ENCODE results near the gene SERINC5. TPM values are rescaled to one million over a fixed set of nuclear protein-coding genes. Genes with fewer than 3 reads are reported as not detected.

SERINC5 gene
- total RNA-seq, 3 donors from 2014 or later (not counting 1 experiment from before 2014, with no cell fraction given): 6.8 to 18.9 (median 14.5) TPM

- Histone ChIP-seq H3K36me3 (ENCODE audit: control insufficient read depth, insufficient read depth, low read length) (no peaks in the 10 kb centered on the region), H3K27me3 (ENCODE audit: control insufficient read depth, insufficient read depth, low read length) (no peaks in the 10 kb centered on the region), H3K4me3 (ENCODE audit: low read length) (no peak overlapping the region), H3K27ac (ENCODE audit: low read length) (no peak overlapping the region), H3K9me3 (ENCODE audit: control insufficient read depth, insufficient read depth, low read length) (no peaks in the 10 kb centered on the region), H3K4me1 (ENCODE audit: control insufficient read depth, insufficient read depth, low read length) (no peaks in the 10 kb centered on the region)
- Mint-ChIP-seq H3K36me3 (no peaks in the 10 kb centered on the region), H3K27ac (no peak overlapping the region), H3K4me3 (no peak overlapping the region), H3K9me3 (no peaks in the 10 kb centered on the region), H3K4me1 (peaks cover 11 to 13% of the 10 kb centered on the region in 2 donors), H3K27me3 (ENCODE audit: low read depth in 2 of 2) (no peaks in the 10 kb centered on the region)
- ATAC-seq: no peak
- TF ChIP-seq CTCF (IDR thresholded peaks at IDR 0.05): no peak
- intact Hi-C loops (cut with micrococcal nuclease): no loop called here
- WGBS (ENCODE audit: insufficient coverage): 88% methylated on average over 7 of the region's 7 CpGs
- DNase-seq: no peak
Measured at GRCh38 chr5:80230269-80230992, 25.4 kb downstream of the SERINC5 start.

GRCh38 chr5:80229902-80230255 lies 26.0 kb downstream of the SERINC5 start:
- H3K36me3 ChIP-seq (ENCODE audit: control insufficient read depth, insufficient read depth, low read length): no peaks in the 10 kb centered on the region
- DNase-seq: no peak
- no peak overlapping the region for H3K27ac Mint-ChIP-seq
- H3K9me3 Mint-ChIP-seq: no peaks in the 10 kb centered on the region
- no peaks in the 10 kb centered on the region for H3K27me3 ChIP-seq (ENCODE audit: control insufficient read depth, insufficient read depth, low read length)
- intact Hi-C loops (cut with micrococcal nuclease): no loop called here
- no peaks in the 10 kb centered on the region for H3K36me3 Mint-ChIP-seq
- H3K27me3 Mint-ChIP-seq (ENCODE audit: low read depth in 2 of 2): no peaks in the 10 kb centered on the region
- no peak overlapping the region for H3K4me3 Mint-ChIP-seq
- H3K4me1 Mint-ChIP-seq: peaks cover 9 to 10% of the 10 kb centered on the region in 2 donors
- ATAC-seq: no peak
- no peak overlapping the region for H3K27ac ChIP-seq (ENCODE audit: low read length)
- H3K4me3 ChIP-seq (ENCODE audit: low read length): no peak overlapping the region
- no peaks in the 10 kb centered on the region for H3K4me1 ChIP-seq (ENCODE audit: control insufficient read depth, insufficient read depth, low read length)
- TF ChIP-seq CTCF (IDR thresholded peaks at IDR 0.05): no peak
- H3K9me3 ChIP-seq (ENCODE audit: control insufficient read depth, insufficient read depth, low read length): no peaks in the 10 kb centered on the region
- 88% methylated on average over 4 of the region's 4 CpGs for WGBS (ENCODE audit: insufficient coverage)

DNA sequence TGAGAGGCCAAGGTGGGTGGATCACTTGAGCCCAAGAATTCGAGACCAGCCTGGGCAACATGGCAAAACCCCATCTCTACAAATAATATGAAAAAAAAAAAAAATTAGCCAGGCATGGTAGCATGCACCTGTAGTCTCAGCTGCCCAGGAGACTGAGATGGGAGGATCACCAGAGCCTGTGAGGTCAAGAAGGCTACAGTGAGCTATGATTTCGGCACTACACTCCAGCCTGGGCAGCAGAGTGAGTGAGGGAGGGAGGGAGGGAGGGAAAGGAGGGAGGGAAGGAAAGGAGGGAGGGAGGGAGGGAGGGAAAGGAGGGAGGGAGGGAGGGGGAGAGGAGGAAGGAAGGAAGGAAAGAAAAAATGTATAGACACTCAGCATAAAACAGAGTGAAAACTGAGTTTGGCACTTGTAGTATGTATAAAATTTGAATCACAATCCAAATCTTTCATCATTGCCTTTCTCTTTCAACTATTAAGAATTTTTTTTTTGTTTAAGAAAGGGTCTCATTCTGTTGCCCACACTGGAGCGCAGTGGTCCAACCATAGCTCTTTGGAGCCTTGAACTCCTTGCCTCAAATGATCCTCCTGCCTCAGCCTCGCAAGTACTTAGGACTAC lies 27.8 kb downstream of the SERINC5 start:
- no peaks in the 10 kb centered on the region for H3K9me3 ChIP-seq (ENCODE audit: control insufficient read depth, insufficient read depth, low read length)
- Mint-ChIP-seq H3K4me3 (no peak overlapping the region), H3K4me1 (no peaks in the 10 kb centered on the region), H3K27me3 (ENCODE audit: low read depth in 2 of 2) (no peaks in the 10 kb centered on the region), H3K36me3 (no peaks in the 10 kb centered on the region), H3K9me3 (no peaks in the 10 kb centered on the region), H3K27ac (no peak overlapping the region)
- intact Hi-C loops (cut with micrococcal nuclease): no loop called here
- no peak overlapping the region for H3K27ac ChIP-seq (ENCODE audit: low read length)
- no peak for TF ChIP-seq CTCF (IDR thresholded peaks at IDR 0.05)
- no peaks in the 10 kb centered on the region for H3K27me3 ChIP-seq (ENCODE audit: control insufficient read depth, insufficient read depth, low read length)
- DNase-seq (no peak), ATAC-seq (no peak)
- H3K4me3 ChIP-seq (ENCODE audit: low read length): no peak overlapping the region
- no peaks in the 10 kb centered on the region for H3K4me1 ChIP-seq (ENCODE audit: control insufficient read depth, insufficient read depth, low read length)
- 100% methylated on average over 2 of the region's 4 CpGs for WGBS (ENCODE audit: insufficient coverage)
- no peaks in the 10 kb centered on the region for H3K36me3 ChIP-seq (ENCODE audit: control insufficient read depth, insufficient read depth, low read length)
